ENCODE measurements around the gene PCDHGA1.
"Not testable (repeated sequence)": the region's sequence is repeated elsewhere in the genome, so short reads cannot be mapped to it uniquely, and the experiment has no call there.

Gene PCDHGA1

GRCh38 chr5:141330299-141331080 lies at the start of gene PCDHGA1:
PCDHGA1 (plus strand) TSS chr5:141330514.
- DNase-seq: no peak

GRCh38 chr5:141298376-141298775 lies 31.9 kb upstream of the PCDHGA1 start:
- DNase-seq: no peak

GRCh38 chr5:141303756-141304155 lies 26.6 kb upstream of the PCDHGA1 start, which contains the start of gene SLC25A2:
SLC25A2 (minus strand) TSS chr5:141304049; CDS start chr5:141303865, 184 bp downstream.
- no peak for DNase-seq

- no peak for DNase-seq
Observed at GRCh38 chr5:141306630-141307029, 23.7 kb upstream of the PCDHGA1 start.

GRCh38 chr5:141313711-141314110 lies 16.6 kb upstream of the PCDHGA1 start:
- DNase-seq: no peak

- DNase-seq: not testable (repeated sequence)
Observed at GRCh38 chr5:141316963-141317362, 13.4 kb upstream of the PCDHGA1 start.

GRCh38 chr5:141319202-141319601 lies 11.1 kb upstream of the PCDHGA1 start:
- no peak for DNase-seq

GRCh38 chr5:141319699-141320098 lies 10.6 kb upstream of the PCDHGA1 start:
- no peak for DNase-seq

- DNase-seq: peak; percentile 57
Observed at GRCh38 chr5:141320225-141321169, 9.8 kb upstream of the PCDHGA1 start, which contains the start of gene TAF7. TAF7 (minus strand) TSS chr5:141320784; CDS start chr5:141320044, 740 bp downstream.

GRCh38 chr5:141322261-141322660 lies 8.1 kb upstream of the PCDHGA1 start:
- DNase-seq: no peak

GRCh38 chr5:141326088-141326854 lies 4.0 kb upstream of the PCDHGA1 start:
- no peak for DNase-seq

- DNase-seq: no peak
Observed at GRCh38 chr5:141328231-141328630, 2.1 kb upstream of the PCDHGA1 start.

- not testable (repeated sequence) for DNase-seq
Observed at GRCh38 chr5:141332571-141332970, 2.3 kb downstream of the PCDHGA1 start.

- no peak for DNase-seq
Observed at GRCh38 chr5:141338538-141339306, 8.4 kb downstream of the PCDHGA1 start, which contains the start of gene PCDHGA2. PCDHGA2 (plus strand) TSS chr5:141338760.

GRCh38 chr5:141340781-141341354 lies 10.6 kb downstream of the PCDHGA1 start:
- not testable (repeated sequence) for DNase-seq

- DNase-seq: no peak
Observed at GRCh38 chr5:141342773-141343172, 12.5 kb downstream of the PCDHGA1 start.

GRCh38 chr5:141343242-141343952 lies 13.1 kb downstream of the PCDHGA1 start, which contains the start of gene PCDHGA3:
PCDHGA3 (plus strand) TSS chr5:141343829; CDS start chr5:141344034, 205 bp downstream.
- no peak for DNase-seq

- no peak for DNase-seq
Observed at GRCh38 chr5:141343953-141344463, 13.7 kb downstream of the PCDHGA1 start.

GRCh38 chr5:141345327-141345726 lies 15.0 kb downstream of the PCDHGA1 start:
- no peak for DNase-seq

- not testable (repeated sequence) for DNase-seq
Observed at GRCh38 chr5:141346017-141346416, 15.7 kb downstream of the PCDHGA1 start.

Measured in NCI-H1436 treated with DMSO at 0.1 percent for 48 hours (cell line).